Neuronal stem cell (in vitro differentiated cells): Measurements from ENCODE around the gene PRKCE.

Experiments
- DNase-seq: peaks from one replicate; pipeline ENCODE4 v3.0.0-alpha.2; 2013; ENCODE audit warnings: low spot score
- H2AFZ ChIP-seq: one replicate; pipeline ENCODE4 v1.6.1; 2013; ENCODE audit warnings: mild to moderate bottlenecking, low read length, inconsistent platforms
- H2AK5ac ChIP-seq: 2 replicates; pipeline ENCODE4 v1.6.1; 2013; ENCODE audit warnings: low read depth, mild to moderate bottlenecking, inconsistent platforms, low read length, moderate library complexity, mixed read lengths
- H2BK120ac ChIP-seq: 2 replicates; pipeline ENCODE4 v1.6.1; 2013; ENCODE audit warnings: low read depth, mild to moderate bottlenecking, inconsistent platforms, low read length, moderate library complexity, mixed read lengths
- H2BK12ac ChIP-seq: one replicate; pipeline ENCODE4 v1.6.1; 2013; ENCODE audit warnings: low read length, inconsistent platforms
- H2BK15ac ChIP-seq: 2 replicates; pipeline ENCODE4 v1.6.1; 2013; ENCODE audit warnings: mild to moderate bottlenecking, low read length, inconsistent platforms, mixed read lengths
- H2BK5ac ChIP-seq: one replicate; pipeline ENCODE4 v1.6.1; 2013; ENCODE audit warnings: inconsistent platforms, mild to moderate bottlenecking, low read length, moderate library complexity
- H3K14ac ChIP-seq: one replicate; pipeline ENCODE4 v1.6.1; 2013; ENCODE audit warnings: low read length, inconsistent platforms
- H3K18ac ChIP-seq: 2 replicates; pipeline ENCODE4 v1.6.1; 2013; ENCODE audit warnings: low read length, inconsistent platforms
- H3K23ac ChIP-seq: 2 replicates; pipeline ENCODE4 v1.6.1; 2013; ENCODE audit warnings: low read depth, mild to moderate bottlenecking, mixed read lengths, low read length, inconsistent platforms; ENCODE audit not compliant: poor library complexity
- H3K27ac ChIP-seq: replicated peaks from 3 replicates; pipeline ENCODE4 v1.5.1; 2013; ENCODE audit warnings: low read length, inconsistent platforms
- H3K27me3 ChIP-seq, 3 experiments: 2 replicates each; pipeline ENCODE4 v1.6.1; 2013; ENCODE audit warnings: low read length in 3 of 3, mild to moderate bottlenecking in 2 of 3, inconsistent platforms in 1 of 3, low read depth in 1 of 3, mixed read lengths in 1 of 3, moderate library complexity in 1 of 3; ENCODE audit not compliant: control insufficient read depth in 3 of 3, insufficient read depth in 3 of 3
- H3K36me3 ChIP-seq, 2 donors: replicated peaks in 1 of 2; 2 replicates each; pipeline ENCODE4 v1.6.1; 2013; ENCODE audit warnings: low read length in 2 of 2; ENCODE audit not compliant: control insufficient read depth in 2 of 2, insufficient read depth in 2 of 2
- H3K4ac ChIP-seq: 2 replicates; pipeline ENCODE4 v1.6.1; 2013; ENCODE audit warnings: inconsistent platforms, mild to moderate bottlenecking, low read length, moderate library complexity
- H3K4me1 ChIP-seq, 2 donors: 1 replicate in 1 of 2; 2 replicates in 1 of 2; pipeline ENCODE4 v1.6.1; 2013; ENCODE audit warnings: low read length in 2 of 2, low read depth in 1 of 2; ENCODE audit not compliant: control insufficient read depth in 2 of 2, insufficient read depth in 1 of 2
- H3K4me2 ChIP-seq: one replicate; pipeline ENCODE4 v1.6.1; 2013; ENCODE audit warnings: mild to moderate bottlenecking, low read length, inconsistent platforms; ENCODE audit not compliant: insufficient read depth, poor library complexity, severe bottlenecking
- H3K4me3 ChIP-seq, 2 donors: 2 replicates each; pipeline ENCODE4 v1.5.1; 2013; ENCODE audit warnings: low read length in 2 of 2, mild to moderate bottlenecking in 2 of 2, inconsistent platforms in 1 of 2, moderate library complexity in 1 of 2
- H3K79me1 ChIP-seq: one replicate; pipeline ENCODE4 v1.6.1; 2013; ENCODE audit warnings: low read depth, mild to moderate bottlenecking, inconsistent platforms, low read length, moderate library complexity
- H3K9ac ChIP-seq: one replicate; pipeline ENCODE4 v1.6.1; 2013; ENCODE audit warnings: mild to moderate bottlenecking, low read depth, low read length, inconsistent platforms; ENCODE audit not compliant: poor library complexity
- H3K9me3 ChIP-seq, 2 donors: replicated peaks in 1 of 2; 2 replicates each; pipeline versions ENCODE3 to v1.6.1; 2013; ENCODE audit warnings: low read length in 2 of 2, mild to moderate bottlenecking in 2 of 2, inconsistent platforms in 1 of 2, low read depth in 1 of 2, mixed read lengths in 1 of 2, moderate library complexity in 1 of 2; ENCODE audit not compliant: control insufficient read depth in 2 of 2, insufficient read depth in 1 of 2
- H4K8ac ChIP-seq: one replicate; pipeline ENCODE4 v1.6.1; 2013; ENCODE audit warnings: low read depth, mild to moderate bottlenecking, inconsistent platforms, low read length, moderate library complexity
- H4K91ac ChIP-seq: one replicate; pipeline ENCODE4 v1.6.1; 2013; ENCODE audit warnings: low read length, low read depth, mild to moderate bottlenecking, inconsistent platforms; ENCODE audit not compliant: poor library complexity
- WGBS, 2 donors: extraction: QIAGEN DNeasy Blood & Tissue Kit; methylation state at CpG; one replicate each; pipeline ENCODE4 v1.1.7; 2013; ENCODE audit warnings: missing lambda C conversion rate in 2 of 2, mixed read lengths in 1 of 2; ENCODE audit not compliant: insufficient read length in 2 of 2, insufficient replicate concordance in 1 of 2; ENCODE audit errors: extremely low coverage in 2 of 2; 5-methylcytosine and 5-hydroxymethylcytosine counted together

PRKCE gene

GRCh38 chr2:46091004-46091403 lies 439.5 kb downstream of the PRKCE start:
- Histone ChIP-seq H3K36me3 (peaks cover 0 to 4% of the 10 kb centered on the region in 2 donors), H4K91ac (no peak overlapping the region)

DNA sequence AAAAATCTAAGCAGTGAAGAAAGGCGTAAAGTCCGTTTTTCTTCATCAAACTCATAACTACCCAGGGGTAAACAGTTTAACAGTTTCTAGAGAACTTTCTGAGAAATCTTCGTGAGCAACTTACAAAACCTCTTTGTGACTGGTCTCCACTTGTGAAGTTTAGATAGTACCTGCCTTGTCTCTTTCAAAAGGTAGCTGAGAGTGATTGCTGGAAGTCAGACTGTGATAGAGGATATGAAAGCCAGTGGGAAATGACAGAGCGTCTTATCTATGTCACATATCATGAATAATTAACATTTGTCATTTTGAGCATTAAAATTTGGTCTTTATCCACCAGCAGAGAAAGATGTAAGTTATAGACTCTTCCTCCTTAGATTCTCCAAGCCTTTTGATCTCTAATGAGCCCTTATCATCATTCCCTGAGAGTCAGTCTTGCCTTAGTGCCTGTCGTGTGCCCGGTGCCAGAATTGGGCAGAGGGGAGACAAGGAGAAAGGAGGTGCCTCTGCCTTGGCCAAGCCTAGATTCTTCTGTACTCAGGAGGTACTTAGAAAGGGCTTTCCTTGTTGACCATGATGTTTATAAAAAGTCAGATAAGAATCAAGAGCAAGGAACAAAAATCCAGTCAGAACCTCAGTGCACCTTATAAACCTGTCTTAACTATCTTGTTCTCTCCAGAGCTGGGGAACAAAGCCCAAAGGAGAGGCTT lies 440.6 kb downstream of the PRKCE start:
- Histone ChIP-seq H3K4me1 (peaks cover 0 to 6% of the 10 kb centered on the region in 2 donors), H3K4ac (no peak overlapping the region), H2BK120ac (no peak overlapping the region), H2AFZ (no peak overlapping the region), H3K27ac (no peak overlapping the region), H3K36me3 (peaks cover 0 to 4% of the 10 kb centered on the region in 2 donors), H2BK15ac (no peak overlapping the region), H3K9me3 (peaks cover 0 to 3% of the 10 kb centered on the region in 2 donors), H3K27me3 (no peaks in the 10 kb centered on the region), H3K9ac (no peak overlapping the region), H3K4me3 (no peak overlapping the region), H3K4me2 (no peak overlapping the region), H2BK12ac (no peak overlapping the region), H3K79me1 (no peaks in the 10 kb centered on the region), H4K91ac (no peak overlapping the region), H4K8ac (no peak overlapping the region), H3K23ac (no peak overlapping the region), H3K18ac (no peak overlapping the region), H2AK5ac (no peak overlapping the region), H2BK5ac (no peak overlapping the region), H3K14ac (no peak overlapping the region)
- no peak for DNase-seq
- no CpG with 5 or more reads among the region's 6 CpGs for WGBS, 2 donors

More at GRCh38 chr2:46091004-46091403, 439.5 kb downstream of the PRKCE start:
- DNase-seq = no peak
- H3K27me3 ChIP-seq = no peaks in the 10 kb centered on the region
- no peak overlapping the region for H3K27ac ChIP-seq
- no peaks in the 10 kb centered on the region for H3K79me1 ChIP-seq
- no peak overlapping the region for H3K4me3 ChIP-seq
- H3K4ac ChIP-seq = no peak overlapping the region
- H2BK5ac ChIP-seq = no peak overlapping the region
- no CpG with 5 or more reads among the region's 3 CpGs for WGBS, 2 donors
- no peak overlapping the region for H4K8ac ChIP-seq
- no peak overlapping the region for H3K18ac ChIP-seq
- peaks cover 0 to 3% of the 10 kb centered on the region in 2 donors for H3K9me3 ChIP-seq
- H3K9ac ChIP-seq = no peak overlapping the region
- H3K4me1 ChIP-seq = peaks cover 0 to 6% of the 10 kb centered on the region in 2 donors
- no peak overlapping the region for H2BK120ac ChIP-seq
- no peak overlapping the region for H2AFZ ChIP-seq
- H3K14ac ChIP-seq = no peak overlapping the region
- no peak overlapping the region for H2BK15ac ChIP-seq
- H3K23ac ChIP-seq = no peak overlapping the region
- no peak overlapping the region for H3K4me2 ChIP-seq
- H2BK12ac ChIP-seq = no peak overlapping the region
- no peak overlapping the region for H2AK5ac ChIP-seq

DNA sequence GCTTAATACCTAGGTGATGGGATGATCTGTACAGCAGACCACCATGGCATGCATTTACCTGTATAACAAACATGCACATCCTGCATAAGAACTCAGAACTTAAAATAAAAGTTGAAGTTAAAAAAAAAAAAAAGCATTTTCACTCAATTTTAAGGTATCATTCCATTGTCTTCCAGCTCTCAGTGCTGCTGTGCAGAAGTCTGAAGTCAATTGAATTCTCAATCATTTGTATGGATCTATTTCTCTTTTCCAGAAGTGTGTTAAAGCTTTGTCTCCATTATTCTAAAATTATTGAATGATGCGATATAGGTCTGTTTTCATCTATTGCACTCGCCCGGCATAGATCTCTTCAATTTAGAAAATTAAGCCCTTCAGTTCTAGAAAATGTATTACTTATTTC lies 443.2 kb downstream of the PRKCE start:
- no CpG with 5 or more reads among the region's 3 CpGs for WGBS, 2 donors
- H2BK12ac ChIP-seq = no peak overlapping the region
- no peaks in the 10 kb centered on the region for H3K27me3 ChIP-seq
- H3K9me3 ChIP-seq = peaks cover 0 to 3% of the 10 kb centered on the region in 2 donors
- H3K23ac ChIP-seq = no peak overlapping the region
- H3K4me1 ChIP-seq = peaks cover 0 to 4% of the 10 kb centered on the region in 2 donors
- no peak overlapping the region for H3K4ac ChIP-seq
- no peak overlapping the region for H2BK5ac ChIP-seq
- H3K18ac ChIP-seq = no peak overlapping the region
- H3K14ac ChIP-seq = no peak overlapping the region
- no peak for DNase-seq
- H4K8ac ChIP-seq = no peak overlapping the region
- H2AK5ac ChIP-seq = no peak overlapping the region
- no peak overlapping the region for H2BK15ac ChIP-seq
- H4K91ac ChIP-seq = no peak overlapping the region
- H3K4me3 ChIP-seq = no peak overlapping the region
- H2BK120ac ChIP-seq = no peak overlapping the region
- H3K4me2 ChIP-seq = no peak overlapping the region
- no peak overlapping the region for H3K9ac ChIP-seq
- H3K27ac ChIP-seq = no peak overlapping the region
- no peak overlapping the region for H2AFZ ChIP-seq
- no peaks in the 10 kb centered on the region for H3K79me1 ChIP-seq
- H3K36me3 ChIP-seq = no peaks in the 10 kb centered on the region

GRCh38 chr2:46095830-46096229 lies 444.4 kb downstream of the PRKCE start:
- H3K4me1 ChIP-seq = peaks cover 0 to 4% of the 10 kb centered on the region in 2 donors
- H4K91ac ChIP-seq = no peak overlapping the region
- no peak for DNase-seq
- H3K36me3 ChIP-seq = no peaks in the 10 kb centered on the region
- H2BK120ac ChIP-seq = no peak overlapping the region
- WGBS, 2 donors = no CpG with 5 or more reads among the region's 1 CpG
- no peak overlapping the region for H3K9ac ChIP-seq
- H2BK15ac ChIP-seq = no peak overlapping the region
- H2BK12ac ChIP-seq = no peak overlapping the region
- no peak overlapping the region for H3K18ac ChIP-seq
- no peak overlapping the region for H3K4me2 ChIP-seq
- no peak overlapping the region for H2AFZ ChIP-seq
- no peak overlapping the region for H3K27ac ChIP-seq
- H3K23ac ChIP-seq = no peak overlapping the region
- peaks cover 0 to 3% of the 10 kb centered on the region in 2 donors for H3K9me3 ChIP-seq
- no peak overlapping the region for H3K14ac ChIP-seq
- no peak overlapping the region for H2AK5ac ChIP-seq
- H3K27me3 ChIP-seq = no peaks in the 10 kb centered on the region
- no peaks in the 10 kb centered on the region for H3K79me1 ChIP-seq
- H3K4me3 ChIP-seq = no peak overlapping the region
- H4K8ac ChIP-seq = no peak overlapping the region
- no peak overlapping the region for H3K4ac ChIP-seq
- no peak overlapping the region for H2BK5ac ChIP-seq
